GM21576 (cell line): ENCODE data around the gene NUDT3.
"Not testable (repeated sequence)": the region's sequence is repeated elsewhere in the genome, so short reads cannot be mapped to it uniquely, and the experiment has no call there.

Experiments
- ATAC-seq: cut with Tn5 transposase; IDR thresholded peaks from one replicate; pipeline ENCODE4 v1.9.1; 2021; ENCODE audit warnings: mild to moderate bottlenecking, moderate library complexity; ENCODE audit not compliant: unreplicated experiment

The NUDT3 gene

DNA sequence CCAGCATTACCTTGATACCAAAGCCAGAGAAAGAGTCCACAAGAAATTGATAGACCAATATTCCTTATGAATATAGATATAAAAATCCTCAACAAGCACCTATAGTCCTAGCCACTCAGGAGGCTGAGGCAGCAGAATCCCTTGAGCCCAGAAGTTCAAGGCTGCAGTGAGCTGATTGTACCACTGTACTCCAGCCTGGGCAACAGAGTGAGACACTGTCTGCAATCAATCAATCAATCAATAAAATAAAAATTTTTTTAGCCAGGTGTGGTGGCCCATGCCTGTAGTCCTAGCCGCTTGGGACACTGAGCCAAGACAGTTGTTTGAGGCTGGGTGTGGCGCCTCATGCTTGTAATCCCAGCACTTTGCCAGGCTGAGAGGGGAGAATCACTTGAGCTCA is 124.7 kb downstream of the NUDT3 start:
- no peak for ATAC-seq

DNA sequence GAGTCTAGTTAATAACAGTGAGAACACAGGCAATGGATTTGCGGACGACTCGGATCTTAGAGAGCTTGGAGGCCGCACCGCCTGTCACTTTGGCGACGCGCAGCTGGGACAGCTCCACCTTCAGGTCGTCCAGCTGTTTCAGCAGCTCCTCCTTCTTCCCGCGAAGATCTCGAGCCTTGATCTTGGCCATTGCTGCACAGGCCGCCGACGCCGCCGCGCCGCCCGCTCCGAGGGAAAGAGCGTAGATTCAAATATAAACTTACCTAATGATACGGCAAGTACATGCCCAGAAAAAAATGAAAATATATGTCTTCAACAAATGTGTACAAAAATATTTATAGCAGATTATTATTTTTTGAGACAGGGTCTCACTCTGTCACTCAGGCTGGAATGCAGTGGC is 129.0 kb downstream of the NUDT3 start:
- not testable (repeated sequence) for ATAC-seq

- no peak for ATAC-seq
These were observed 131.7 kb downstream of the NUDT3 start for GRCh38 chr6:34260576-34261267.

- no peak for ATAC-seq
These were observed 132.9 kb downstream of the NUDT3 start for GRCh38 chr6:34259529-34260069.

GRCh38 chr6:34252395-34252794 is 140.1 kb downstream of the NUDT3 start:
- ATAC-seq = not testable (repeated sequence)

DNA sequence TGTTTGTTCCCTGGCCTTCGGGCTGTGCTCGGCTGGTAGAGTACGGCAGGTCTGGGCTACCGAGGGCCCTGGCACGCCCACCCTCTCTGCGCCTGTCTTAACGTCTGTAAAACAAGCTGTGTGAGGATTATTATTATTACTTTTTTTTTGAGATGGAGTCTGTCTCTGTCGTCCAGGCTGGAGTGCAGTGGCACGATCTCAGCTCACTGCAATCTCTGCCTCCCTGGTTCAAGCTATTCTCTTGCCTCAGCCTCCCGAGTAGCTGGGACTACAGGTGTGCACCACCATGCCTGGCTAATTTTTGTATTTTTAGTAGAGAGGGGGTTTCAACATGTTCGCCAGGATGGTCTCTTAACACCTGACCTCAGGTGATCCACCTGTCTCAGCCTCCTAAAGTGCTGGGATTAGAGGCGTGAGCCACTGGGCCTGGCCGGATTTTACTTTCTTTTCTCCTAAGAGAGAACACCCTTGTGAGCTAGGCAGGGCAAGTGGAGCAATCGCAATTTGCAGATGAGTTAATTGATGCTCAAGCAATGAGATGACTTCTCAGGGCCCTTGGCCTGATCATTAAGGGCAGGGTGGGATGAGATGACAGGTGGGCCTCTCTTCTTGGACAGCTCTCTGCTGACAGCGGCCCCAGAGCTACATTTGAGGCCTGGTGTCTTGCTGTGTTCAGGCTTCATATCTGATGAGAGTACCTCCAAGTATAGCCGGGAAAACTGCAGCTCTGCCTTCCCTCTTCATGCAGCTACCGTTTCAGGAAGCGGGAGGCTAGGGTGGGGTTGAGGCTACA is 142.8 kb downstream of the NUDT3 start:
- ATAC-seq = peak; percentile 28

DNA sequence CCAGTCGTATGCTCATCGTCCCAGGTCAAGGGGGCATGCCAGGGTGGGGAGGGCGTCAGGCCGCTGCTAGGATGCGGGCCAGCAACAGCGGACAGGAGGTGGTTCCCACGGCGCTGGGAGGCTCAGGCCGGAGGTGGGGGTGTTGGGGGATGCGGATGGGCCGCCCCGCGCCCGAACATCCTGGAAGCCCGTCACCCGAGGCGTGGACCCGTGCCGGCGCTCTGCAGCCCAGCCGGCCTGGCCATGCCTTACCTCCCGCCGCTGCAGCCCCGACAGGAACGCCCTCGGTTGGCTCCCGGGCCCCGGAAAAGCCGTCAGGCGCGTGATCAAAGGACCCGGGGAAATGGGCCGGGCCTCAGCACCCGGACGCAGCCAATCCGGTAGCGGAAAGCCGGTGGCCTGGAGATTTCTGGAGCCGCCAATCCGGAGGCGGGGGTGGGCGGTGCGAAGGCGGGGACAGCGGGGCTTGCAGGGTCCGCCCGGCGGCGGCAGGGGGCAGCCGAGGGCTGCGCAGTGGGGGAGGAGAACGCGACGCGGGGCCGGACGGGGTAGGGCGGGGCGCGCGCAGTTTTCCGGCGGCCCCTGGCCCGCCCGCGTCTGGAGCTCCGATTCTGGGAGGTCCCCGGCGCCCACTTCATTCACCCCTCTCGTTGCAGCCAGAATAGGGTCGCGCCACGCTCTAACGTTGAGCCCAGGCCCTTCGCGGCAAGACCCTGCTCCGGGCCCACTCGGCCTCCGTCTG is 143.6 kb downstream of the NUDT3 start, which contains the start of gene SMIM29:
Gene SMIM29 (minus strand): TSS at position 280 of the 742 bp plus-strand sequence. CDS start 1,215 bp downstream, outside the sequence.
- ATAC-seq = peak; percentile 65

GRCh38 chr6:34248198-34248726 is 144.2 kb downstream of the NUDT3 start:
- peak; percentile 13 for ATAC-seq

DNA sequence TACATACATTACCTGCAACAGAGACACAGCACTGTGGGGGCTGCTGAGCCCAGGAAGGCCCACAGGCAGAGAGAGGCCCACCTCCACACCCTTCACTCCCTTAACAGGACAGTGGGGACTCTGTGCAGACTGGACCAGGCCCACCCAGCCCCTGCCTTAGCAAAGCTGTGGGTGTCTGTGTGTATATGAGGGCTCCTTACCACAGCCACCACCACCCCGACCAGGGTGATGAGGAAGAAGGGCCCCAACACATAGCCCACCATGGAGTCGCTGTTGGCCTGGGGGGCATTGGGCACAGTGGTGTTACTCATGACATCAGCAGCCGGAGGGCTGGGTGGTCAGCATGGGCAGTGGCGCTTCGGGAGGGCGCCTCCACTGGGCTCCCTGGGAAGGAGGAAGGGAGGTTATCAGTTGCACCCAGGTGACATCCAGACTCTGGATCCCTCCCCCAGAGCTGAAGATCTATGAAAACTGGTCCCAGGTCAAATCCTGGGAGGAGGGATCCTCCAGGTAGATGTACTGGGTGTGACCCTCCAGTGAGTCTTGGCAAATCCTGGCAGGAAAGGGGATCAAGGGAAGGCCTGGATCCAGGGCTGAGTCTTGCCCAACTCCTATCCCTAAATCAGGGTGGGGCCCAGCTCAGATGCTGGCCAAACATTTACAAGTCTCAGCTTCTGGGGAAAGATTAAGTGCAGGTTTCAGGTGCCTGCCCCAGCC is 144.8 kb downstream of the NUDT3 start:
- ATAC-seq = no peak

DNA sequence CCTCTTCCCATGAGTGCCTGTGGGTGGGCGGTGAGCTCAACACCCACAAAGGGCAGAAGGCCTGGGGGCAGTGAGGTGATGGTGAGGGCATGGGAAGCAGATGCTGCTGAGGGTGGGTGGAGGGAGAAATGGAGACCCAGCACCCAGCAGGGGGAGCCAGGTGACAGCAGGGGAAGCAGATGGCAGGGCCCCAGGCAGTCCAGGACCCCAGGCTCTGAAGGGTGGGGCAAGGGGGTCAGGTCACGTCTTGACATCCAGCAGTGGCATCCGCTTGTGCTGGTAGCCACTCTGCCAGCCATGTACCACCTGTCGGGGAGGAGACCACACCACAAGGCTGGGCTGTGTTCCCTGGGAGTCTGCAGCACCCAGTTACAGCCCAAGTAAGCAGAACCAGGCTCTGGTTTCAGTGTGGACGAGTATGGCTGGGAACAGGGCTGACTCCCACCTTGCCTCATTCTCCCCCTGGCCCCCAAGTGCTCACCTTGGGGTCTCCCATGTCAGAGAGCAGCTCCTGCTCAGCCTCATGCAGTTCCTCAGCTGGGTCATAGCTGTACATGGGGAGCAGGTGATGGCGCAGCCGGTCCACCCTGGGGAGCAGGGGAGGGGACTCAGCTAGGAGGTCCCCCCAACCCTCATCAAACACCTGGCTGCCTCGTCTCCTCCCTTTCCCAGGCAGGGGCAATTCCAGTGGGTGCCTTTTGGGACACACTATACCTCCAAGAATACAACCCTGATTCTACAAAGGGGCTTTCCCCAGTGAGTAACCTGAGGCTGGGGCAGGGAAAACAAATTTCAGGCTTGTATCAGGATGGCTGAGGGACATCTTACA is 145.7 kb downstream of the NUDT3 start:
- ATAC-seq = no peak

- no peak for ATAC-seq
These were observed 146.3 kb downstream of the NUDT3 start for GRCh38 chr6:34246249-34246562.

- ATAC-seq = not testable (repeated sequence)
These were observed 146.7 kb downstream of the NUDT3 start for GRCh38 chr6:34245761-34246140.

DNA sequence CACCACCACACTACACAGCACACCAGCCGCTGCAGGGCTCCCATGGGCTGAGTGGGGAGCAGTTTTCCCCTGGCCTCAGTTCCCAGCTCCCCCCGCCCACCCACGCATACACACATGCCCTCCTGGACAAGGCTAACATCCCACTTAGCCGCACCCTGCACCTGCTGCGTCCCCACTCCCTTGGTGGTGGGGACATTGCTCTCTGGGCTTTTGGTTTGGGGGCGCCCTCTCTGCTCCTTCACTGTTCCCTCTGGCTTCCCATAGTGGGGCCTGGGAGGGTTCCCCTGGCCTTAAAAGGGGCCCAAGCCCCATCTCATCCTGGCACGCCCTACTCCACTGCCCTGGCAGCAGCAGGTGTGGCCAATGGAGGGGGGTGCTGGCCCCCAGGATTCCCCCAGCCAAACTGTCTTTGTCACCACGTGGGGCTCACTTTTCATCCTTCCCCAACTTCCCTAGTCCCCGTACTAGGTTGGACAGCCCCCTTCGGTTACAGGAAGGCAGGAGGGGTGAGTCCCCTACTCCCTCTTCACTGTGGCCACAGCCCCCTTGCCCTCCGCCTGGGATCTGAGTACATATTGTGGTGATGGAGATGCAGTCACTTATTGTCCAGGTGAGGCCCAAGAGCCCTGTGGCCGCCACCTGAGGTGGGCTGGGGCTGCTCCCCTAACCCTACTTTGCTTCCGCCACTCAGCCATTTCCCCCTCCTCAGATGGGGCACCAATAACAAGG is 147.3 kb downstream of the NUDT3 start:
- ATAC-seq = not testable (repeated sequence)

GRCh38 chr6:34243901-34244884 is 148.3 kb downstream of the NUDT3 start:
- no peak for ATAC-seq

DNA sequence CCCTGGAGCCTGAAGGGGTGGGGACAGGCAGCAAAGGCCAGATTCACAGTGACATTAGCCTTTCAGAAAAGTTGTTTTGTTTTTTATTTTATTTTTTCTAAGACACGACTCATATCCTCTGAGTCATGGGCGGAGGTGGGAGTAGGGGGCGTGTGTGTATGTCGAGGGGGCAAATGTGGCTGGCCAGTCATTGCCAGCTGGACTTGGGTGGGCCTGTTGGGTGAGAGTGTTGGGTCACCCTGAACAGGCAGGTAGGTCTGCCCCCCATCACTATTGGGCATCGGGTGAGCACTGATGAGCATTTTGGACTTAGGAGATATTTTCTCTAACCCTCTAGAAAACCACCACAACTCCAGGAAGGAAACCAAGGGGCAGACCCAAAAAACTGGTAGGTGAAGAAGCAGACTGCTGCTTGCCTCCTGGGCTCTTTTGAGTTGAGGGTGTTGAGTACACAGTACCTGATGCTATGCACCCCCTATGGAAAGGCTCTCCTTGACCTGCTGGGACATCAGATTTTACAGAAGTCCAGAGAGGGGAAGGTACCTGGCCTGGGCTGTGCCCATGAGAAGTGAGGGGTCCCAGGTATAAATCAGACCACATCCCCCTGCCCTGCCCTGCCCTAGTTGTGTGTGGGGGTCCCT is 149.2 kb downstream of the NUDT3 start:
- no peak for ATAC-seq

GRCh38 chr6:34242252-34243130 is 150.0 kb downstream of the NUDT3 start:
- no peak for ATAC-seq
